PFSK-1 (cell line): ENCODE data around the gene GJB4.

ENCODE experiments used
- FOXP2 ChIP-seq: optimal IDR thresholded peaks from 2 replicates; pipeline ENCODE3; 2011; ENCODE audit warnings: borderline replicate concordance, control low read depth, inconsistent platforms; ENCODE audit not compliant: insufficient read depth; ENCODE audit errors: extremely low read length, extremely low read depth
- POLR2AphosphoS5 ChIP-seq: IDR thresholded peaks from 2 replicates; pipeline ENCODE4 v1.6.1; 2012; ENCODE audit warnings: low read depth, mild to moderate bottlenecking, control low read depth, low read length, moderate library complexity
- SIN3A ChIP-seq: IDR thresholded peaks from 2 replicates; pipeline ENCODE4 v1.6.1; 2012; ENCODE audit warnings: mild to moderate bottlenecking, low read length, moderate library complexity, borderline replicate concordance; ENCODE audit not compliant: insufficient read depth
- TAF1 ChIP-seq: IDR thresholded peaks from 2 replicates; pipeline ENCODE4 v1.6.1; 2012; ENCODE audit warnings: low read length, control low read depth, borderline replicate concordance; ENCODE audit not compliant: insufficient read depth
- TF ChIP-seq, protein P1 (sequence below), 2 experiments: IDR thresholded peaks; 2 replicates each; pipeline versions ENCODE4 v1.6.1 to v1.8.0; 2011 to 2012; ENCODE audit warnings: low read depth in 2 of 2, low read length in 2 of 2, control low read depth in 1 of 2, inconsistent platforms in 1 of 2, mild to moderate bottlenecking in 1 of 2, moderate library complexity in 1 of 2; ENCODE audit not compliant: insufficient read depth in 1 of 2

GJB4 gene

DNA sequence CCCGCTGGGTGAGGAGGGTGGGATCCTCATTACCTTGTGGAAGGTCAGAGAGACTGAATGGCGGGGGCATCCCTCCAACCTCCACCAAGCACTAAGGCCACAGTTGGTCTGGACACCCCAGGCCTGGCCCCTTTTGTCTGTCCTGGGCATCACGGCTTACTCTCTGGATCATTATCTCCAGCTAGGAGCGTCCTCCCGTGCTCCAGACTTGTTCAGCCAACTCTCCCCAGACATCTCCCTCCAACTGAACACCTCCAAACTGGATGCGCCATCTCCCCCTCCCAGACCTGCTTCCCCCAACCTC is 11.9 kb upstream of the GJB4 start:
- TF ChIP-seq TAF1 (no peak), SIN3A (no peak)

DNA sequence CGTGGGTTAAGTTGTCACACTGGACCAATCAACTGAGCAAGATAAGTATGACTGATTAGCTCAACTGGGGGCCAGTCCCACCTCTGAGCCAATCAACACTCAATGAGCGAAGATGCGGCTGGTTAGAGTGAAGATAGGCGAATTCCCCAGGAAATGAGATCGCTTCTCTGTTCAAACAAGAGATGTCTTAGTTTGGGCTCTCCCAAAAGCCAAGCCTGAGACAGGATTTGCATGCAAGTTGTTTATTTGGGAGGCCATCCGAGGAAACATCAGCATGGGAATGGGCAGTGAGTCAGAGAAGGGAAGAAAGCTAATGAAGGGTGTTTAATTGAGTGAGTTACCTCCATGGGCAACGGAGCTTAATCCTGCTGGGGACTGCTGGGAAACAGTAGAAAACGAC is 9.5 kb upstream of the GJB4 start:
- TF ChIP-seq SIN3A = no peak
- TF ChIP-seq POLR2AphosphoS5 = no peak
- TF ChIP-seq, protein P1, sequence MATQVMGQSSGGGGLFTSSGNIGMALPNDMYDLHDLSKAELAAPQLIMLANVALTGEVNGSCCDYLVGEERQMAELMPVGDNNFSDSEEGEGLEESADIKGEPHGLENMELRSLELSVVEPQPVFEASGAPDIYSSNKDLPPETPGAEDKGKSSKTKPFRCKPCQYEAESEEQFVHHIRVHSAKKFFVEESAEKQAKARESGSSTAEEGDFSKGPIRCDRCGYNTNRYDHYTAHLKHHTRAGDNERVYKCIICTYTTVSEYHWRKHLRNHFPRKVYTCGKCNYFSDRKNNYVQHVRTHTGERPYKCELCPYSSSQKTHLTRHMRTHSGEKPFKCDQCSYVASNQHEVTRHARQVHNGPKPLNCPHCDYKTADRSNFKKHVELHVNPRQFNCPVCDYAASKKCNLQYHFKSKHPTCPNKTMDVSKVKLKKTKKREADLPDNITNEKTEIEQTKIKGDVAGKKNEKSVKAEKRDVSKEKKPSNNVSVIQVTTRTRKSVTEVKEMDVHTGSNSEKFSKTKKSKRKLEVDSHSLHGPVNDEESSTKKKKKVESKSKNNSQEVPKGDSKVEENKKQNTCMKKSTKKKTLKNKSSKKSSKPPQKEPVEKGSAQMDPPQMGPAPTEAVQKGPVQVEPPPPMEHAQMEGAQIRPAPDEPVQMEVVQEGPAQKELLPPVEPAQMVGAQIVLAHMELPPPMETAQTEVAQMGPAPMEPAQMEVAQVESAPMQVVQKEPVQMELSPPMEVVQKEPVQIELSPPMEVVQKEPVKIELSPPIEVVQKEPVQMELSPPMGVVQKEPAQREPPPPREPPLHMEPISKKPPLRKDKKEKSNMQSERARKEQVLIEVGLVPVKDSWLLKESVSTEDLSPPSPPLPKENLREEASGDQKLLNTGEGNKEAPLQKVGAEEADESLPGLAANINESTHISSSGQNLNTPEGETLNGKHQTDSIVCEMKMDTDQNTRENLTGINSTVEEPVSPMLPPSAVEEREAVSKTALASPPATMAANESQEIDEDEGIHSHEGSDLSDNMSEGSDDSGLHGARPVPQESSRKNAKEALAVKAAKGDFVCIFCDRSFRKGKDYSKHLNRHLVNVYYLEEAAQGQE (IDR thresholded peaks at IDR 0.05; ENCODE audit: insufficient read depth in 1 of 2, low read depth in 2 of 2, low read length in 2 of 2) = no peak
- TF ChIP-seq FOXP2 = no peak
- no peak for TF ChIP-seq TAF1

DNA sequence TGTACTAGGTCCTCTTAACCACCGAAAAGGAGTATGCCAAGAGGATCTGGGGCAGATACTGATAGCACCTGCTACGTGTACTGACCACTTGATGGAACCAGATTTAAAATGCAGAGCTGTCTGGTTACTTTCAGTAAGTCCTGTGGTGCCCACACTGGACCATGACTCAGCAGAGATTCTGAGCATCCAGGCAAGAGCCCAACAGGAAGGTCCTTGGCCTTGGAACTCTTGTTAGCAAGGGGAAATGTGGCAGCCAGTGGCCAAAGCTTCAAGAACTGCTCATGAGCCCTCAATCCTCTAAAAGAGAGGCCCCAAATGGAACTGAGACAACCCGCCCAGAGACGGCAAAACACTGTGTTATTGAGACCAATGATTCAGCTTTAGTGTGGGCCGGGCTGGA is 8.9 kb upstream of the GJB4 start:
- TF ChIP-seq SIN3A (no peak), TAF1 (no peak), POLR2AphosphoS5 (no peak), FOXP2 (no peak)
- TF ChIP-seq, protein P1 (IDR thresholded peaks at IDR 0.05; ENCODE audit: insufficient read depth in 1 of 2, low read depth in 2 of 2, low read length in 2 of 2) = no peak

DNA sequence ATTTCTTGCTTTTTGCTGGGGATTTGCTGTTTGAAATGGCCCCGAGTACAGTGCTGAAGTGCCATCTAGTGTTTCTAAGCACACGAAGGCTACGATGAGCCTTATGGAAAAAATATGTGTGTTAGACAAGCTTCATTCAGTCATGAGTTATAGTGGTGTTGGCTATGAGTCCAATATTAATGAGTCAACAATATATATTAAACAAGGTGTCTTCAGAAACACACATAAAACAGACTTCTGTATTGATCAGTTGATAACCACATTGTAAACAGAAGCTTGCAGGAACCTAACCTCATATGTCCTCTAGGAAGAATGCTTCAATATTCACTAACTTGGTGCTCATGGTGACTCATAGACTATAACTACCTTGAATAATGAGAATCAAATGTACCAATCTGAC is 6.4 kb upstream of the GJB4 start:
- TF ChIP-seq, protein P1 (IDR thresholded peaks at IDR 0.05; ENCODE audit: insufficient read depth in 1 of 2, low read depth in 2 of 2, low read length in 2 of 2) = no peak
- TF ChIP-seq FOXP2 (no peak), SIN3A (no peak)

DNA sequence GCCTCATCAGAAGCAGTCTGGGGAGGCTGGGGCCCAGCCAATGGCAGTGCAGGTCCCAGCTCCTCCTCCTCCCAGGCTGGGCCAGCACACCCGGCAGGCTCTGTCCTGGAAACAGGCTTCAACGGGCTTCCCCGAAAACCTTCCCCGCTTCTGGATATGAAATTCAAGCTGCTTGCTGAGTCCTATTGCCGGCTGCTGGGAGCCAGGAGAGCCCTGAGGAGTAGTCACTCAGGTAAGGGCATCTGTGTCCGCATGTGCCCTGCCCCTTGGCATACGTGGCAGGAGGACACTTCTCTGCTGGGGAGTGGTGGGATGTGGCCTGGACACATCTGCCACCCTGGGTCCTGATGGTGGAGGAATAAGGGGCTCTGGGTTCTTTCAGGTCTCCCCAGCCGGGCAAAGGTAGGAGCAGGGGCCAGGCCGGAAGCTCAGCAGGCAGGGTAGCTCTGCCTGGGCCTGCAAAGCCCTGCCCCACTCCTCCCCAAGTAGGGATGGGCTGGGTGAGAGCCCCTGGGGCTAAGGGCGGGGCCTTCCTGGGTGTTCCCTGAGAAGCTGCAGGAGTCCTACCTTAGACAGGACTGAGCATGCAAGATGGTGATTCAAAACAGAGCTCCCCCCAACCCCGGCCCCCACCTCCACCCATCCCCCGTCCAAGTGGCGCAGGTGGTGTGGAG is 4.4 kb upstream of the GJB4 start, which contains the start of gene GJB5:
Gene GJB5 (plus strand): TSS at position 84 of the 674 bp plus-strand sequence. CDS start 2,284 bp downstream, outside the sequence.
- TF ChIP-seq SIN3A (no peak), TAF1 (no peak)

DNA sequence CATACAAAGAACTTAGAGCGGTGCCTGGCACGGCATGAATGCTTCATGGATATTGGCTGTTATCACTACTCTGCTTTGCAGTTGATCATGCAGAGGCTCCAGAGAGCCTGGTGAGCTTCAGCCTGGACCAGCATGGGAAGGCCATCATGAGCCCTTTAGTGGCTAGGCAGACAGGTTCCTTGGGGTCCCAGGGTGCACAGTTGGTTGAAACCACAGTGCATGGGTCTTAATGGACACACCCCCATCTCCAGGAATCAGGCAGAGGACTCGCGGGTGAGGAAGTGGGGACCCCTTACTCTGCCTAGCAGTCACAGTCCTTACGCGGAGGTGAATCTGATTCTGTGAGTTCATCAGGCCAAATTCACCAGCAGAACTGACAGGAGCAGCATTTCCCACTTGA is 3.6 kb upstream of the GJB4 start:
- TF ChIP-seq, protein P1 (IDR thresholded peaks at IDR 0.05; ENCODE audit: insufficient read depth in 1 of 2, low read depth in 2 of 2, low read length in 2 of 2) = no peak
- TF ChIP-seq POLR2AphosphoS5 (no peak), FOXP2 (no peak)
